Daoy (cell line): Measurements from ENCODE around the gene MOGAT2. TPM values are rescaled to one million over a fixed set of nuclear protein-coding genes. Genes with fewer than 3 reads are reported as not detected.
A peak's percentile ranks its signal among the peaks of the same experiment; 100 is the strongest.
"Not testable (repeated sequence)": the region's sequence is repeated elsewhere in the genome, so short reads cannot be mapped to it uniquely, and the experiment has no call there.

Source experiments
- DNase-seq: peaks from one replicate; pipeline ENCODE4 v3.0.0-alpha.2; 2015; ENCODE audit warnings: low read depth
- total RNA-seq: library from RNA; depleted of rRNA; stranded (reverse); fragments of >200 nt; shearing (Covaris generic); gene quantifications from 2 replicates; pipeline ENCODE4 v1.2.3, GENCODE V29; 2014; rRNA removed

Gene MOGAT2
- total RNA-seq: not detected in 2 replicates

DNA sequence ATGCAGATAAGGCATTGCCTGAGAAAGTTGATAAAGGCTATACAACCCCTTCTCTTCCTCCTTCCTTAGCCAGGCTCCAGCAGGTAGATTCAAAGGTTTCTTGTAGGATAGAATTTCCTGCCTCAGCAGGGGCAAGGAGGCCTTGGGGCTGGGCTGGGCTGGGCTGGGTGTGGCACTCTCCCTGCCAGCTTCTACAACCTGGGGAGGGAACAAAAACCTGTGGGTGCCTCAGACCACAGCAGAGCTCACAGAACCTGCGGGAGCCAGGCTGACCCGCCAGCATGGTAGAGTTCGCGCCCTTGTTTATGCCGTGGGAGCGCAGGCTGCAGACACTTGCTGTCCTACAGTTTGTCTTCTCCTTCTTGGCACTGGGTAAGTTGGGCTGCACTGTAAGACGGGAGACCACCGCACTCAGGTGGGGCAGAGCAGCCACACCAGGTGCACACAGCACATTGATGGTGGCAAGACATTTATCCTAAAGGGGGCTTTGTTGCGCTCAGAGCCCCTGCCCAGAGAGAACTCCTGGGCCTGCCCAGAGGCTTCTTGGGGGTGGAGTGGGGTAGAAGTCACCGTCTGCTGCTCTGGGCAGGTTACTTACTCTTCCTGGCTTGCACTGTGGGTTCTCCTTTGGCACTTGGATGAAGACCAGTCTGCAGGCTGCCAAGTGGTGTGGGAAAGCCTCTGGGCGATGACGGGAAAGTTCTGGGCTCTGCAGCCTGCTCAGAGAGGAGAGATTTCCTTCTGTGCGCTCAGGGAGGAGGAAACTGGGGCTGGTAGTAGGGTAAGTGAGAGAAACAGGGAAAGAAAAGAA lies at the start of gene MOGAT2:
MOGAT2 (plus strand) TSS at position 231 of the 811 bp plus-strand sequence; CDS start at position 282, 51 bp downstream.
- no peak for DNase-seq

DNA sequence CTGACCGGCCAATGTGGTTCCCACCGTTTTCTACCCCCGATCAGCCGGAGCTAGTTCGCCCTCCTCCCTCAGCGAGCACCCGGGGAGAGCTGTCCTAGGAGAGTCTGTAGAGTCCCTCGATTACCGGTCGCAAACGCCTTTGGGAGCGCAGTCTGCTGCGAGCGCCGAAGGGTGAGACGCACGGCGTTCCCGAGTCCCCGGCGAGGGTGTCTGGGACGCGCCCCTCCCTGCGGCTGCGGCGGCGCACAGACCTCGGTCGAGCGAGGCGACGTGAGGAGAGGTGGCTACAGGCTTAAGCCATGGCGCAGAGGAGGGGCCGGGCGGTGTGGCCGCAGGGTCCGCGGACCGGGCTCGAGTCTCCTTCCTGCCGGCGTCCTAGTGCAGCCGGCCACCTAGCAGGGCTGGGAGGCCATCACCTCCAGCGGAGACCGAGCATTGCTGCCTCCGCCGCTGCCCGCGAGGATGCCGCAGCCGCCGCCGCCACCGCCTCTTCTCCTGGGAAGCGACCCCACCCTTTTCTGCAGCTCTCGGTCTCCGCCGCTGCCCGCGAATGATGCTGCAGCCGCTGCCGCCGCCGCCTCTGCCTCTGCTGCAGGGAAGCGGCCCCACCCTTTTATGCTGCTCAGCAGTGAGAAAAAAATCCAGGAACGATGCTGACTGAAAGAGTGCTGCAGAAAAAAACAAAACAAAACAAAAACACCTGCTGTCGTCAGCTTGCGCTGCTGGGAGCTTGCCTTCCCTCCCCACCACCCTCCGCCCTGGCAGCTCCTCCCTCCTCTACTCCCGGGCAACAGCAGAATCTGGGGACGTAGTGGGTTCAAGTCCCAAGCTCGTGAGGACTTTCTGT lies 49.0 kb upstream of the MOGAT2 start, which contains the start of gene MAP6:
MAP6 (minus strand) TSS at position 588 of the 847 bp plus-strand sequence. CDS start 669 bp downstream, outside the sequence.
- peak; percentile 43 for DNase-seq

DNA sequence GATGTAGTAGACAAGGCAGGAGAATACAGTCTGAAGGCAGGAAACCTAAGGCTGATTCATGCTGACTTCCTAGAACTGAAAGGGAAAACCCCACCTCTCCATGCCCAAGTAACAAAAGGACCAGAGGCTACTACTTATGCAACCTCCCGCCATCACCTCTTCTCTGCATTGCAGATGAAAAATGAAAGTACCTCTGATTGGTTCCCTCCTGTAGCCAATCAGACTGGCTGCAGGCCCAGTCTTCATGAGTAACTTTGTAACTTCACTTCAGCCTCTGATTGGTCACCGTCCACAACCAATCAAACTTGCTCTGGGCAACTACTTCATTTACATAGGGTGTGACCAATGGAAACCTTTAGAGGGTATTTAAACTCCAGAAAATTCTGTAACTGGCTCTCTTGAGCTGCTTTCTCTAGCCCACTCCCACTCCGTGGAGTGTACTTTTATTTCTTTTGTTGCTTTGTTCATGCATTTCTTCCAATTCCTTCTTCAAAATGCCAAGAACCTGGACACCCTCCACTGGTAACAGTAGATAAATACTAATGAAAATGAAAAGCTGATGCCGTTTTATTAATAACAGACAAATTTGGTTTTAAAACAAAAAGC lies 43.6 kb upstream of the MOGAT2 start:
- DNase-seq: peak; percentile 56

DNA sequence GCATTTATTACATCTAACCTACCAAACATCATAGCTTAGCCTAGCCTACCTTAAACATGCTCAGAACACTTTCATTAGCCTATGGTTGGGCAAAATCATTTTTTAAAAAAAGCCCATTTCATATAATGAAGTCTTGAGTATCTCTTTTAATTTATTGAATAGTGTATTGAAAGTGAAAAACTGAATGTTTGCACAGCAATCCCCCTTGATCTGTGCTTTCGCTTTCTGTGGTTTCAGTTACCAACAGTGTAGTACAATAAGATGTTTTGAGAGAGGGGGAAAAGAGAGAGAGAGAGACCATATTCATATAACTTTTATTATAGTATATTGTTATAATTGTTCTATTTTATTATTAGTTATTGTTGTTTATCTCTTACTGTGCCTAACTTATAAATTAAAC lies 40.4 kb upstream of the MOGAT2 start:
- DNase-seq: no peak

DNA sequence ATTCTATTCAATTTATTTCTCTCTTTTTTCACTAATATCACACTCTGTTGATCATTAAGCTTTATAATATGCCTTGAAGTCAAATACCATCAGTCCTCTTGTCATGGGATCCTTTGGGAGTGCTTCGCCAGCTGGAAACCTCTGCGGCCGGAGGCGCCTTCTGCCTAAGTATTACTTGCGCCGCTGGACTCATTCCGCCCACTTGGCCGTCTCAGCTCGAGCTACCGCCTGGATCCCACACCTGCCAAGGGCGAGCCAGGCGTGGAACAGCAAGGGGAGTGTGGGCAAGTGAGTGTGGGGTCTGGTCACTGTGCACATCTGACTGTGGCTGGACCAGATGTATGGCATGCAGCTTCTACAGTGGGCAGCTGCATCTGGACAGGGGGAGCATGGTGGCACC lies 39.7 kb upstream of the MOGAT2 start:
- no peak for DNase-seq

DNA sequence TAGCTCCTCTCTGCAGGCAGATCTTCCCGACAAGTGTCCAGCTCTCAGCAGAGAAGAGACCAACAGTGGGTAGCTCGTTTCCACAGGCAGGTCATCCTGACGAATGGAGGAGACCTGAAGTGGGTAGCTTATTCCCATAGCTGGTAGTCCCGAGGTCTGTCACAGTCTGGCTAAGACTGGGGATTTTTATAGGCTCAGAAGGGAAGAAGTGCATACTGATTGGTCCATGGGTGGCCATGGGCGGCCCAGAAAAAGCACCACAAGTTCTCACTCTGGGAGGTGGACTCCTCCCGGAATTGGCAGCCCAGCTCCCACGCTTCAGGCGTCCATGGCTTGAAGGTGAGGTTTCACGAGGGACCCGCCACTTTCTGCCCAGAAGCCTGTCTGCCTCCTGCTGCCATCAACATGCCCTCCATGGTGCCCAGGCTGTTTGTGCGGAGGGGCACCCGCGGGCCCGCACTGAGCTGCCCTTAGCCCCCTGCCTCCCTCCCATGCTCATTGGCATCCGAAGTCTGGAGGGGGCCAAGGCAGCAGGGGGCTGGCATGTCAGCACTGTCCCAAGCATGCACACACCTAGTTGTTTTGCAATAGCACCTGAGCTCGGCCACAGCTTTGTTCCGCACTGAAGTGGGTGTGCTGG lies 38.9 kb upstream of the MOGAT2 start:
- DNase-seq: no peak

DNA sequence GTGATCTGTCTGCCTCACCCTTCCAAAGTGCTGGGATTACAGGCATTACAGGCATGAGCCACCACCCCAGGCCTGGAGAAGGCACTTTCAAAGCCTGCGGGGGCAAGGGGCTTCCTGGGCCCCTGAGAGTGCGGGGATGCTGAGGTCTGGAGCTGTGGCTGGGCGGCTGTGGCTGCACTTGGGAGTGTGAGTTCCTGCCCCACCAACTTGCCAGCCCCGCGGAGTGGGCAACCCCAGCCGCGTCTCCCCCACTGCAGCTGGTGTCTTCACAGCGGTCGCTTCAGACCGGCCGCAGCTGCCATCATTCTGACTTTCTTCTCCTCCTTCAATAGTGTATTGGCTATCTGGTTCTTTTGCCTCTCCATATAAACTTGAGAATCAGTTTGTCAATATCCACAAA lies 38.1 kb upstream of the MOGAT2 start:
- no peak for DNase-seq

DNA sequence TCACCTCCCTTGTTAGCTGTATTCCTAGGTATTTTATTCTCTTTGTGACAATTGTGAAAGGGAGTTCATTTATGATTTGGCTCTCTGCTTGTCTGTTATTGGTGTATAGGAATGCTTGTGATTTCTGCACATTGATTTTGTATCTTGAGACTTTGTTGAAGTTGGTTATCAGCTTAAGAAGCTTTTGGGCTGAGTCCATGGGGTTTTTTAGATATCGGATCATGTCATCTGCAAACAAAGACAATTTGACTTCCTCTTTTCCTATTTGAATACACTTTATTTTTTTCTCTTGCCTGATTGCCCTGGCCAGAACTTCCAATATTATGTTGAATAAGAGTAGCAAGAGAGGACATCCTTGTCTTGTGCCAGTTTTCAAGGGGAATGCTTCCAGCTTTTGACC lies 33.8 kb upstream of the MOGAT2 start:
- DNase-seq: not testable (repeated sequence)

DNA sequence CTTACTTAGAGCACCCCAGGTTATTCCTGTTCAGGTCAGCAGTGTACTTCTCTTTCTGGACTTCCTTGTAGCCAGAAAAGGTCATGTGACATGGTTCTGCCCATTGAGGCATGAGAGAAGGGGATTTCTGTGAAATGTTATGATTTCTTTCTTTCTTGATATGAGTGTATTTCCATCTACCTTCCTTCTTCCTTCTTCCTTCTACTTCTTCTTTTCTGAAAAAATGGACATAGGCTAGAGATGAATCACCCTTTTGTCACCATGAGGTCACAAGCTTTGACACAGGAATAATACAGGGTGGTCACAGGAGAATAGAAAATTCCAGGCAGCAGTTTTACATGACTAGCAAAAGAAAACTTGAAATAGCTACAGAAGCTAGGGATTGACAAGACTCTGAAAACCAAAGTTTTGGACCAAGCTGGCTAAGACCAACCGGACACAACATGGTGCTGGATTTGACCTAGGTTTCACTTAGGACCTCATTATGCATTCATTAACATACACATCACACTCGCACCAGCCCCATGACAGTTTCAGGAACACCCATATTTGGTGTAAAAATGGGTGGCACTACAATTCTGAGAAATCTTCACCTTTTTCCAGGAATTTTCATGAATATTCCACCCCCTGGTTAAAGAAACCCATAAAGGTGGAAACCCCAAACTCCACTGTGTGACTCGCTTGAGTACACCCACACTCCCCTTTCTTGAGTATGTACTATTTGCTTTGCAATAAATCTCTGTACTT lies 27.6 kb upstream of the MOGAT2 start:
- peak; percentile 17 for DNase-seq

DNA sequence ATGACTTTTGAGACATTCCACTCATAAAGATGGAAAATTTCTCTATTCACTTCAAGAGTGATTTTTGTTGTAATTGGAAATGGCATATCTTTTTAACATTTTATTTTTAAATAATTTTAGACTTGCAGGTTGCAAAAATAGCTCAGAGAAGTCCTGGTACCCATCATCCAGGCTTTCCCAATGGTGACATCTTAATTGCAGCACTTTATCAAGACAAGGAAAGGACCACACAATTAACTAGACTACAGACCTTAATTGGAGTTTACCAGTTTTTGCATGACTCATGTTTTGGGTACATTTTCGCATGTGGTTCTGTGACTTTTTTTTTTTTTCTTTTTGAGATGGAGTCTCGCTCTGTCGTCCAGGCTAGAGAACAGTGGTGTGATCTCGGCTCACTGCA lies 25.8 kb upstream of the MOGAT2 start:
- DNase-seq: no peak

DNA sequence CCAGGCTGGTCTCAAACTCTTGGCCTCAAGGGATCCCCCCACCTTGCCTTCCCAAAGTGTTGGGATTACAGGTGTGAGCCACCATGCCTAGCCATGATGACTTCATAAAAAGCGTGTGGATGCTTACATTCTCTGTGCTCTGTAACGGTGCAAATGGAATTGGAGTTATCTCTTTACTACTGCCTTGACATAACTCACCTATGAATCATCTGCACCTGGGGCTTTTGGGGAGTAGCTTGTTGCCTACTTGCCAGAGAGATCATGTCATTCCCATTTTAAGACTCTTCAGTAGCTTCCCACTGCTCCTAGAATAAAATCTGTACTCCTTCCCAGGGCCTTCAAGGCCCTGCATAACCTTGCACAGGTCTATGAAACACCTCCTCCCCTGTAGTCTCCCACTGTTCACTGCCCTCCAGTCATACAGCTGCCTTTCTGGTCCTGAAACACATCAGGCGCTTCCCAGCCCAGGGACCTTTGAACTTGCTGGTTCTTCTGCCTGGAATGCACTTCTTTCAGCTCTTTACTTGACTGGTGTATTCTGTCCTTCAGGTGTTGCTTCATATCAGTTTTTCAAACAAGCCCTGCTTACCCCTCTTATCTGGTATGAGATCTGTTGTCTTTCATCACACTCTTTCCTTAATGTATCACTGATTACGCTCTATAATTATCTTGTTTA lies 19.6 kb upstream of the MOGAT2 start:
- no peak for DNase-seq

DNA sequence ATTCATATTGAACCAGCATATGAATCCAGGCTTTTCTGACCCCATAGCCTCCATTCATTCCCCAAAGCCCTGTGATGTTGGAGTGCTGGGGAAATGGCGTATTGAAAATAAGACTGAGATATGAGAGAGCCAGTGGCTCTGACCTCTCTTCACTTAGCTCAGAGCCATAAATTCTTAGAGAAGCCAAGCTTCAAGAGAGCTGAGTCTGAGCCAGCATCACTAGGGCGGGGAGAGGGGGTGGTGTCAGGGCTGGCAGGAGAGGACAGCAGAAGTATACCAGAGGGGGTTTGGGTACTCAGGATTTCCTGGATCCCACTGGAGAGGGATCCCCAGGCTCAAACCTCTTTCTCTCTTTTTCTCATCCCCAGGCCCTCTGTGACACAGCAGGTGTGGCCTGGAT lies 16.7 kb upstream of the MOGAT2 start:
- DNase-seq: no peak

DNA sequence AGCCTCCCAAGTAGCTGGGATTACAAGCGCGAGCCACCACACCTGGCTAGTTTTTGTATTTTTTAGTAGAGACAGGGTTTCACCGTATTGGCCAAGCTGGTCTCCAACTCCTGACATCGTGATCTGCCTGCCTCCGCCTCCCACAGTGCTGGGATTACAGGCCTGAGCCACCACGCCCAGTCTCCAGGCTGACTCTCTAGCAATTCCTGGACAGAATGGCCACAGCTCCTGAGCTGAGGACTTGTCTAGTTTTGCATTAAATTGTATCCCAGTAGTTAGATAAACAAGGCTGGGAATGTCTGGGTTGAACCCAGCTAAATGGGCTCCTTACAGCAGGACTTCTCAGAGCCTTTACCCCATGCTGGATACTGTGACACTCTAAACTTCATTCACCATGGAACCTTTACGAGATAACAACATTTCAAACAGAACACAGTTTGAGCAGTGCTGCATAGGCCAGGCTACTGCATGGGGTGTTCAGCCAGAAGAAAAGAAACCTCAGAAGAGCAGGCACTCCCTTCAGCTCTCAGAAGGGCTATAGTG lies 13.9 kb upstream of the MOGAT2 start:
- no peak for DNase-seq

DNA sequence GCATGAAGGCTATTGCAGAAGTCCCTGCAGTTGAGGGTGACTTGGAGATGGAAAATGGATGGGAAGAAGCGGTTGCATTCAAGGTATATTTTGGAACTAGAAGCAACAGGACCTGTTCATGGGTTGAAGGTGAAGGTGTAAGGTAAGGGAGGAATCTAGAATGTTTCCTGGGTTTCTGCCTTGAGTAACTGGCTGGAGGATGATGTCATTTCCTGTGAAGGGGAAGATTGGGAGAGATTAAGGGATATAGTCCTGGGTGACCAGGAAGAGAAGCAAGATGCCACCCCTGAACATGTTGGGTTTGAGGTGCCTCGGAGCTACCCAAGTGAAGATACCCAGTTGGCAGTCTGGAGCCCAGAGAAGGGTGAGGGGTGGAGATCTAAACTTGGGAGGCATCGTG lies 12.1 kb upstream of the MOGAT2 start:
- DNase-seq: no peak

DNA sequence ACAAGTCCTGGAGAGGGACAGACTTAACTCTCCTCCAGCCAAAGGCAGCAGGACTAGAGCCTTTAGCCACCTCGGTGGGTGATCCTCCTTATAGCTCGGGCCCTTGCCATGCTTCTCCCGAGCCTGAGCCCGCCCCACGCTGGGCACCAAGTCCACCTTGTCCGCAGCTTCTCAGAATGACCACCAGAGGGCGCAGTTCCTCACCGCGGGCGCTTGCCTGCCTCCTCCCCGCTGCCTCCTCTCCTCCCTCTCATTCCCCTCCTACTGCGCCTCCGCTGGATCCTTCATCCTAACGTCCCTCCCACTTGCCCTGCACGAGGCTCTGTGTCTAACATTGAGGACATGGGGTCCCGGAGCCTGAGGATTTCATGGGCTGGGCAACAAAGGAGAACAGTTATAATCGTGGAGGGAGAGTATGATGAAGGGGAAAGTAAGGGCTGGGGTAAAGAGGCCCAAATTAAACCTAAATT lies 11.3 kb upstream of the MOGAT2 start:
- peak; percentile 83 for DNase-seq

DNA sequence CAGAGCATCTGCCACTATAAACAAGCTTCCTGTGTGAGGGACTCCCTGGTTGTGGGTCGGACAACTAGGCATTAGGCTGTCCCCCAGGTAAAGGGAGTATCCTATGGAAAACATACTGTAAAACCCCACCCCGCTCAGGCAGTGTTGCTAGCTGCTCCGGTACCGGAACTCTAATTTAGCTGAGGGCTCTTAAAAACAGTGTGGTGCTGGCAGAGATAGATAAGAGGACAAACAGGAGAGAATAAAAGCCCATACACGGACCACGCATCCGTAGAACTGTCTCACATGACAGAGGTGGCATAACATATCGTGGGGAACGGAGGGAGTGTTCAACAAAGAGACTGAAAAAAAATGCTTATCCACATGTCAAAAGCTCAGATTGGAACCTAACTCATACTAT lies 3.4 kb upstream of the MOGAT2 start:
- no peak for DNase-seq

DNA sequence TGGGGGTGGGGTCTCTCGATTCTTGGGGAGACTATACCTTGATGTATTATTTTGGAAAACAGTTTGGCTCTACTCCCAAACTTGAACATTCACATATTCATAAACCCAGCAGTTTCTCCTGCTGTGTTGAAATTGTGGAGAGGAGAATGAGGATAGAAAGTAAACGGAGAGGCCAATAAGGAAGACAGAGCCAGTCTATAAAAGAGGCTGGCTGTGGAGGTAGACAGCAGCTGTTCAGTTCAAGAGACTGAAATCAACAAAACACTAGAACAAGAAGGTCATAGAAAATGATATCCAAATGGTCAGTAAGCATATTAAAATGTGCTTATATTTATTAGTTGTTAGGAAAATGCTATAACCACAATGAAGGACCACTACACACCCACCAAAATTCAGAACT lies 1.9 kb upstream of the MOGAT2 start:
- DNase-seq: no peak

DNA sequence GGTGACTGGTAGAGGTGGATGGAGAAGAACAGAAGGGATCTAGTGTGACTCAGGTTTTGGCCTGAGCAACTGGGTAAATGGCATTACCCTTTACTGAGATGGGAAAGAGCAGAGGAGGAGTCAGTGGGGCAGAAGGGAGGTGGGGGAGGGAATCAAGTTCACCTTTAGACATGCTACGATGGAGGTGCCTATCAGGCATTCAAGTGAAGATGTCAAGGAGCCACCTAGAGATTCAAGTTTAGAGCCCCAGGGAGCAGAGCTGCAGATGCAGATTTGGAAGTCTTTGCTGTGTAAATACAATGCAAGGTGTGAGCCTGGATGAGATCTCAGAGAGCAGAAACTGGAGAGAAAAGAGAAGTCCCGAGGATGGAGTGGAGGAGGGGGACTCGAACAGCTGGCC lies 979 bp upstream of the MOGAT2 start:
- no peak for DNase-seq

DNA sequence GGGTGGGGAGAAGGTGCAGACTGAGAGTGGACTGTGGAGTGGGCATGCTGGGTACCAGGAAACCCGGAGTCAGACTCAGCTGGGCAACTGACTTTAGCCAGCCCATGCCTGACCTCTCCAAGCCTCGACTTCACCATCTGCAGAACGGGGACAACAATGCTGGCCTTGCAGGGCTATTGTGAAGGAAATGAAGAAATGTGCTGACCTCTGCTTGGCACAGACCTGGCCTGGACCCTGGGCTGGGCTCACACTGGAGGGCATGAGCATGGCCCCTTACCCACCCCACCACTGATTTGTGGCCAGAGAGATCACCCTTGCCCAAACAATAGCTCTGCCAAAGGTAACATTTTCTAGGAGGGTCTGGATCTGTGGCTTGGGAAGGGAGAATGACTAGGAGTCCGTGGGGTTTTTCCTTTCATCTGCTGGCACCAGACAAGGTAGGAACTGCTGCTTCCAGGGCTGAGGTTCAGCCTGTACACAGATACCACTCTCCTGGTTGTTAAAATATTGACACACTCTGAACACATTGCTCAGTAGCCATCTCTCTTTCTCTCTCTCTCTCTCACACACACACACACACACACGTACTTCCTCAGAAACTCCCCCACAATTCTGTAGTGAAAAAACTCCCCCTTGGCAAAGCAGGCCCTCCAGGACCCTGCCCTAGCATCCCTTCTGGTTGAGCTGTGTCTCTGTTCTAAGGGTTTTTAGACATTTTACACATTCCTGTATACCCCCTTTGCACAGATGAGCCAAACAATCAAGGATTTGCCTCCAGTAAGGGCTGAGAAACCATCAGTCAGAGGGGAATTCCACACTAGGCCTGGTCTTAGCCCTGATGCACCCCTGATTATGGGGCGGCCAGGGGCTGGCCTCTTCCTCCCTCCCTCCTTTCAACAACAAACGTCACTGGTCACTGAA lies 1.0 kb downstream of the MOGAT2 start:
- DNase-seq: no peak
